Loucy (cell line): ENCODE results near the gene CCDC88C.

Experiments
- H2AFZ ChIP-seq: fragments of 200-600 bp; sonication (generic); 2 replicates; pipeline ENCODE4 v1.6.0; 2016; ENCODE audit warnings: antibody characterized with exemption, mild to moderate bottlenecking, low read length, moderate library complexity
- H3F3A ChIP-seq: fragments of 200-600 bp; 2 replicates; pipeline ENCODE4 v1.6.0; 2016; ENCODE audit warnings: antibody characterized with exemption, low read depth, mild to moderate bottlenecking
- H3K27me3 ChIP-seq: fragments of 200-600 bp; sonication (generic); 2 replicates; pipeline ENCODE4 v1.6.1; 2014; ENCODE audit warnings: low read length, mild to moderate bottlenecking; ENCODE audit not compliant: insufficient read depth, poor library complexity, severe bottlenecking
- H3K36me3 ChIP-seq: fragments of 200-600 bp; sonication (generic); 2 replicates; pipeline ENCODE4 v1.6.1; 2016; ENCODE audit warnings: low read length; ENCODE audit not compliant: insufficient read depth
- H3K4me1 ChIP-seq: fragments of 200-600 bp; sonication (generic); 2 replicates; pipeline ENCODE4 v1.5.1; 2014; ENCODE audit warnings: low read length, mild to moderate bottlenecking; ENCODE audit not compliant: insufficient read depth, poor library complexity, severe bottlenecking
- H3K4me2 ChIP-seq: fragments of 200-600 bp; sonication (generic); 2 replicates; pipeline ENCODE4 v1.6.0; 2014; ENCODE audit warnings: antibody characterized with exemption, low read length, low read depth, mild to moderate bottlenecking; ENCODE audit not compliant: poor library complexity, severe bottlenecking
- H3K4me3 ChIP-seq: fragments of 200-600 bp; sonication (generic); 2 replicates; pipeline ENCODE4 v1.5.1; 2014; ENCODE audit warnings: low read length, mild to moderate bottlenecking, mixed read lengths; ENCODE audit not compliant: poor library complexity, severe bottlenecking
- H3K79me2 ChIP-seq: fragments of 200-600 bp; sonication (generic); 2 replicates; pipeline ENCODE4 v1.6.1; 2014; ENCODE audit warnings: low read length; ENCODE audit not compliant: insufficient read depth
- H3K9ac ChIP-seq: fragments of 200-600 bp; sonication (generic); 2 replicates; pipeline ENCODE4 v1.6.0; 2014; ENCODE audit warnings: mild to moderate bottlenecking, low read depth, low read length, moderate library complexity; ENCODE audit not compliant: poor library complexity, severe bottlenecking
- H3K9me2 ChIP-seq: fragments of 200-600 bp; sonication (generic); replicated peaks from 2 replicates; pipeline ENCODE4 v1.6.1; 2016; ENCODE audit warnings: low read depth, low read length, mixed read lengths
- H3K9me3 ChIP-seq: fragments of 200-600 bp; sonication (generic); 2 replicates; pipeline ENCODE4 v1.6.1; 2014; ENCODE audit warnings: mild to moderate bottlenecking, antibody characterized with exemption, low read length, low read depth; ENCODE audit not compliant: insufficient read depth
- H4K20me1 ChIP-seq: fragments of 200-600 bp; sonication (generic); 2 replicates; pipeline ENCODE4 v1.6.0; 2014; ENCODE audit warnings: antibody characterized with exemption, low read length, mild to moderate bottlenecking; ENCODE audit not compliant: insufficient read depth, poor library complexity, severe bottlenecking
- CTCF ChIP-seq: fragments of 200-600 bp; sonication (generic); conservative IDR thresholded peaks from 2 replicates; pipeline ENCODE4 v1.5.1; 2014; ENCODE audit warnings: mild to moderate bottlenecking, antibody characterized with exemption, low read length
- EZH2phosphoT487 ChIP-seq: fragments of 200-600 bp; IDR thresholded peaks from 2 replicates; pipeline ENCODE4 v1.6.1; 2018; ENCODE audit warnings: antibody characterized with exemption, mild to moderate bottlenecking, moderate library complexity, borderline replicate concordance

Gene CCDC88C

DNA sequence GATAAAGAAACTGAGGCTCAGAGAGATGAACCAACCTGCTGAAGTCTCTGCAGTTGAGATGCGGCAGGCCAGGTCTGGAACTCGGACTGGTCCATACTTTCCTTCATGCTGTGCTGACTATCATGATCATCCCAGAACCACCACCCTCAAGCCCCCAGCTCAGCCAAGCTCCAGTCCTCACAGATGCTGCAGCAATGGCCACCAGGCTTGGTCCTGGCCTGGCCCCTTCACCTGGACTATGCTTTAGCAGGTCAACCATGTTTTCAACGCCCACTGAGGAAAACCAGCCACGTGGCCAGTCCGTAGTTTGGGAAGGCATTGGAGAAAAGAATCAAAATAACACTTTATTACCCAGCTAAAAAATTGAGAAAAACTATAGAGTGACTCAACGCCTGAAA is 174.5 kb downstream of the CCDC88C start:
- peaks cover 70% of the 10 kb centered on the region for H3K4me1 ChIP-seq
- H3K4me3 ChIP-seq = peak overlapping the region; percentile 66
- no peaks in the 10 kb centered on the region for H3K27me3 ChIP-seq
- peaks cover 2% of the 10 kb centered on the region; the same call in 1 of the 2 replicates for H3F3A ChIP-seq
- H3K9ac ChIP-seq = peak overlapping the region; percentile 72
- TF ChIP-seq CTCF (no peak), EZH2phosphoT487 (no peak)
- H3K9me2 ChIP-seq = no peaks in the 10 kb centered on the region
- peak overlapping the region; percentile 89 for H3K4me2 ChIP-seq
- no peak overlapping the region for H2AFZ ChIP-seq
- H4K20me1 ChIP-seq = no peaks in the 10 kb centered on the region
- H3K79me2 ChIP-seq = peaks cover 22% of the 10 kb centered on the region
- H3K36me3 ChIP-seq = no peaks in the 10 kb centered on the region
- no peaks in the 10 kb centered on the region for H3K9me3 ChIP-seq

DNA sequence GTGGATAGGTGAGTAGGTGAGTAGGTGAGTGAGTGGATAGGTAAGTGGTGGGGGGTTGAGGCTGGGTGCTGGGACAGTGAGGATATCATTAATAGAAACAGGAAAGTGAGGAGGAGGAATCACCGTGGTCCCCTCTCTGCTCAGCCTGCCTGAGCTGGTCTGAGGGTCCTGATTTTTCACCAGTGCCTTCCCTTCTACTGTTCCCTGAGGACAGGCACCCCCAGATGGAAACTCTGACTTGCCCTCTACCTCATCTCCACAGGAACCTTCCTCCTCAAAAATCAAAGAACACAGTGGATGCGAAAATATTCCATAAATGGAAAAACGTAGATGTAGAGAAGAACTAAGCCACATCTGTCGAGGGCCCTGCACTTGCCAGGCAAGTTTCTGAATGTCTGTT is 175.0 kb downstream of the CCDC88C start:
- Histone ChIP-seq H3K36me3 (no peaks in the 10 kb centered on the region), H3K27me3 (no peaks in the 10 kb centered on the region), H3K79me2 (peaks cover 22% of the 10 kb centered on the region), H3K9me2 (no peaks in the 10 kb centered on the region), H3K4me2 (peak overlapping the region; percentile 89), H3K4me1 (peaks cover 67% of the 10 kb centered on the region), H3K4me3 (peak overlapping the region; percentile 66), H2AFZ (no peak overlapping the region), H3K9me3 (no peaks in the 10 kb centered on the region), H4K20me1 (no peaks in the 10 kb centered on the region), H3K9ac (peak overlapping the region; percentile 72), H3F3A (peaks cover 2% of the 10 kb centered on the region; the same call in 1 of the 2 replicates)
- TF ChIP-seq CTCF = no peak
- TF ChIP-seq EZH2phosphoT487 = no peak

GRCh38 chr14:91241863-91242262 is 175.8 kb downstream of the CCDC88C start:
- Histone ChIP-seq H3K9ac (peak overlapping the region; percentile 17), H3K36me3 (no peaks in the 10 kb centered on the region)

More at GRCh38 chr14:91241863-91242262, 175.8 kb downstream of the CCDC88C start:
- TF ChIP-seq EZH2phosphoT487 (no peak), CTCF (no peak)
- no peaks in the 10 kb centered on the region for H3K27me3 ChIP-seq
- peaks cover 63% of the 10 kb centered on the region for H3K4me1 ChIP-seq
- no peaks in the 10 kb centered on the region for H4K20me1 ChIP-seq
- peaks cover 22% of the 10 kb centered on the region for H3K79me2 ChIP-seq
- no peaks in the 10 kb centered on the region for H3K9me3 ChIP-seq
- no peak overlapping the region for H2AFZ ChIP-seq
- peak overlapping the region; percentile 67 for H3K4me2 ChIP-seq
- H3K4me3 ChIP-seq = peak overlapping the region; percentile 41
- H3K9me2 ChIP-seq = no peaks in the 10 kb centered on the region
- H3F3A ChIP-seq = peaks cover 2% of the 10 kb centered on the region; the same call in 1 of the 2 replicates
